GM19468 (cell line): ENCODE results near the gene TBC1D19.

Experiments
- ATAC-seq: cut with Tn5 transposase; IDR thresholded peaks from one replicate; pipeline ENCODE4 v1.9.1; 2021; ENCODE audit warnings: mild to moderate bottlenecking, moderate library complexity, moderate number of reproducible peaks; ENCODE audit not compliant: unreplicated experiment; ENCODE audit errors: extremely low read depth

TBC1D19 gene

GRCh38 chr4:26803211-26803861 is 219.5 kb downstream of the TBC1D19 start:
- no peak for ATAC-seq

- ATAC-seq = no peak
These were observed 220.6 kb downstream of the TBC1D19 start for GRCh38 chr4:26804451-26804850.

- ATAC-seq = no peak
These were observed 221.0 kb downstream of the TBC1D19 start for GRCh38 chr4:26804925-26805324.
